Gastroesophageal sphincter (tissue), 3 donors: ENCODE data around the gene APOBR.

Source experiments
- POLR2AphosphoS5 ChIP-seq: sonication (generic); formaldehyde crosslinking; IDR thresholded peaks from one replicate; pipeline ENCODE4 v1.6.1; 2017; ENCODE audit warnings: antibody characterized with exemption
- TF ChIP-seq, protein P1 (sequence below), 4 experiments: fragments of 200-600 bp in 2 of 4; fragments of 450-650 bp in 2 of 4; sonication (generic) in 1 of 4; IDR thresholded peaks; one replicate each; pipeline ENCODE4 v1.5.1; 2017 to 2019; ENCODE audit warnings: antibody characterized with exemption in 4 of 4, mild to moderate bottlenecking in 2 of 4, moderate library complexity in 2 of 4

DNA sequence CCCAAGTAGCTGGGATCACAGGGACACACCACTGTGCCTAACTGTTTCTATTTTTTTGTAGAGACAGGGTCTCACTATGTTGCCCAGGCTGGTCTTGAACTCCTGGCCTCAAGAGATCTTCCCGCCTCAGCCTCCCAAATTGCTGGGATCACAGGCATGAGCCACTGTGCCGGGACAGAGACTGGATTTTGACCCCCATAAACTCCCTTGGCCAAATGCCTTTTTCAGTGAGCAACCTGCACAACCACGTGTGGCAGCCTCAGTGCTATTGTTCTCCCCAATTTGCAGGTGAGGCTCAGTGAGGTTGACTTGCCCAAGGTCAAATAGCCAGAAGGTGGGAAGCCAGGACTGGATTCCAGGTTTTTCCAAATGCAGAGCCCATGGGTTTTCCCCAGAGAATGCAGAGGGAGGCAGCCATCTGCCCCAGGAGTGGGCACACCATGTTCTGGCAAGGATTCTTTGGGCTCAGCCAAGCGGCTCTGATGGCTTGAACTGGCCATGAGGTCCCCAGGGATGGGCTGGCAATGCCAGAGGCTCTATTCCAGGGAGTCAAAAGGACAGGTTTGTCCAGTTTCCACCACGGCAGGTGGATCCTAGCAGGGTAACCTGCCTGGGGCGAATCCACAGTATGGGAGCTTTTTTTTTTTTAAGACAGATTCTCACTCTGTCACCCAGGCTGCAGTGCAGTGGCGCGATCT lies 10.4 kb downstream of the APOBR start:
- TF ChIP-seq, protein P1, sequence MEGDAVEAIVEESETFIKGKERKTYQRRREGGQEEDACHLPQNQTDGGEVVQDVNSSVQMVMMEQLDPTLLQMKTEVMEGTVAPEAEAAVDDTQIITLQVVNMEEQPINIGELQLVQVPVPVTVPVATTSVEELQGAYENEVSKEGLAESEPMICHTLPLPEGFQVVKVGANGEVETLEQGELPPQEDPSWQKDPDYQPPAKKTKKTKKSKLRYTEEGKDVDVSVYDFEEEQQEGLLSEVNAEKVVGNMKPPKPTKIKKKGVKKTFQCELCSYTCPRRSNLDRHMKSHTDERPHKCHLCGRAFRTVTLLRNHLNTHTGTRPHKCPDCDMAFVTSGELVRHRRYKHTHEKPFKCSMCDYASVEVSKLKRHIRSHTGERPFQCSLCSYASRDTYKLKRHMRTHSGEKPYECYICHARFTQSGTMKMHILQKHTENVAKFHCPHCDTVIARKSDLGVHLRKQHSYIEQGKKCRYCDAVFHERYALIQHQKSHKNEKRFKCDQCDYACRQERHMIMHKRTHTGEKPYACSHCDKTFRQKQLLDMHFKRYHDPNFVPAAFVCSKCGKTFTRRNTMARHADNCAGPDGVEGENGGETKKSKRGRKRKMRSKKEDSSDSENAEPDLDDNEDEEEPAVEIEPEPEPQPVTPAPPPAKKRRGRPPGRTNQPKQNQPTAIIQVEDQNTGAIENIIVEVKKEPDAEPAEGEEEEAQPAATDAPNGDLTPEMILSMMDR (IDR thresholded peaks at IDR 0.05) = no peak
- TF ChIP-seq POLR2AphosphoS5 = no peak
